GM18508 (cell line): Measurements from ENCODE around the gene ELK4.
"Not testable (repeated sequence)": the region's sequence is repeated elsewhere in the genome, so short reads cannot be mapped to it uniquely, and the experiment has no call there.

ENCODE experiments used
- ATAC-seq: cut with Tn5 transposase; IDR thresholded peaks from one replicate; pipeline ENCODE4 v1.9.1; 2021; ENCODE audit warnings: moderate number of reproducible peaks; ENCODE audit not compliant: insufficient read depth, unreplicated experiment

ELK4 gene

GRCh38 chr1:205665201-205666045 is 33.6 kb upstream of the ELK4 start:
- no peak for ATAC-seq

- no peak for ATAC-seq
Observed at GRCh38 chr1:205664399-205665017, 32.7 kb upstream of the ELK4 start.

- ATAC-seq = no peak
Observed at GRCh38 chr1:205663286-205663936, 31.6 kb upstream of the ELK4 start.

GRCh38 chr1:205662791-205663190 is 31.0 kb upstream of the ELK4 start:
- no peak for ATAC-seq

GRCh38 chr1:205662135-205662738 is 30.4 kb upstream of the ELK4 start:
- ATAC-seq = no peak

- ATAC-seq = no peak
Observed at GRCh38 chr1:205661429-205662134, 29.8 kb upstream of the ELK4 start.

- ATAC-seq = no peak
Observed at GRCh38 chr1:205660361-205660760, 28.6 kb upstream of the ELK4 start.

GRCh38 chr1:205658943-205659581 is 27.3 kb upstream of the ELK4 start:
- ATAC-seq = no peak

- ATAC-seq = no peak
Observed at GRCh38 chr1:205656236-205656635, 24.4 kb upstream of the ELK4 start.

- ATAC-seq = no peak
Observed at GRCh38 chr1:205652984-205653383, 21.2 kb upstream of the ELK4 start.

GRCh38 chr1:205650241-205650640 is 18.4 kb upstream of the ELK4 start:
- no peak for ATAC-seq

GRCh38 chr1:205645519-205645918 is 13.7 kb upstream of the ELK4 start:
- no peak for ATAC-seq

- ATAC-seq = no peak
Observed at GRCh38 chr1:205642679-205643307, 11.0 kb upstream of the ELK4 start.

- no peak for ATAC-seq
Observed at GRCh38 chr1:205639567-205639966, 7.8 kb upstream of the ELK4 start.

- ATAC-seq = no peak
Observed at GRCh38 chr1:205637854-205638468, 6.2 kb upstream of the ELK4 start.

- ATAC-seq = no peak
Observed at GRCh38 chr1:205636732-205637131, 4.9 kb upstream of the ELK4 start.

- not testable (repeated sequence) for ATAC-seq
Observed at GRCh38 chr1:205636138-205636530, 4.3 kb upstream of the ELK4 start.

GRCh38 chr1:205633421-205633976 is 1.7 kb upstream of the ELK4 start:
- no peak for ATAC-seq
